ENCODE data around the gene BEST4. TPM values are rescaled to one million over a fixed set of nuclear protein-coding genes. Genes with fewer than 3 reads are reported as not detected.
"Not testable (repeated sequence)": the region's sequence is repeated elsewhere in the genome, so short reads cannot be mapped to it uniquely, and the experiment has no call there.

BEST4 gene
- polyA plus RNA-seq, 4 donors: 0.65 to 1.0 (median 0.84) TPM

DNA sequence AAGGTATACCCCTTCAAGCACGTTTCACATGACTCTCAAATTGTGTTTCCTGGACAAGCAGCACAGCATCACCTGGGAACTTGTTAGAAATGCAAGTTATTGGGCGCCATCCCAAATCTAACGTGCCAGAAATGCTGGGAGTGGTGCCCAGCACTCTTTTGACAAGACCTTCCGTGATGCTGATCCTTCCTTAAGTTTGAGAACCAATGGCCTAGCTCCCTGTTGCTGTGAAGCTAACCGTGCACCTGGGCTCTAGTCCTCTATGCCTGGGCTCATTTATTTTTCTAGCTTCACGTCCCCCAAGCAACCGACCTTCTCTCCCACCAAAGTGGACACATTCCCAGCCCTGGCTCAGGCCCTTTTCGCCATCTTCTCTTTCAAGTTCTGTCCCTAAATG is 4.3 kb downstream of the BEST4 start:
- DNase-seq (ENCODE audit: low read depth in 4 of 4, low spot score in 2 of 4): no peak

DNA sequence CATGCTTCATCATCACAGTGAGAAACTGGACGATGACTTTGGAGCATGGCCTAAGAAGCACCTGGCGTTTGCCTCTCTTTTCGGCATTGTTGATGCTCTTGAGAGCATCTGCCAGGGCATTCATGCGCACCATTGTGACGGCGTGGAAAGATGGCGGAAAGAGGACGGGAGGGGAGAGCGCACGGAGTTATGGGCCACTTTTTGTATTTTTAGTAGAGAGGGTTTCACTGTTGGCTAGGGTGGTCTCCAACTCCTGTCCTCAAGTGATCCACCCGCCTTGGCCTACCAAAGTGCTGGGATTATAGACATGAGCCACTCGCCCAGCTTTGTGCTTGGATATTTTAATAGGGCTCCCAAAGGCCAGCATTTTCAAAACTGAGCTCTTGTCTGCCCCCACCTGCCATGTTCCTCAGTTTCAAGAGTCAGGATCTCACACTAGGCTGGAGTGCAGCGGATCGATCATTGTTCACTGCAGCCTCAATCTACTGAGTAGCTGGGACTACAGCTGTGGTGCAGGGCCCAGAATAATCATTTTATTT is 7.3 kb downstream of the BEST4 start:
- no peak for DNase-seq (ENCODE audit: low read depth in 4 of 4, low spot score in 2 of 4)

- no peak for DNase-seq (ENCODE audit: low read depth in 4 of 4, low spot score in 2 of 4)
Observed at GRCh38 chr1:44778705-44779576, 9.0 kb downstream of the BEST4 start.

DNA sequence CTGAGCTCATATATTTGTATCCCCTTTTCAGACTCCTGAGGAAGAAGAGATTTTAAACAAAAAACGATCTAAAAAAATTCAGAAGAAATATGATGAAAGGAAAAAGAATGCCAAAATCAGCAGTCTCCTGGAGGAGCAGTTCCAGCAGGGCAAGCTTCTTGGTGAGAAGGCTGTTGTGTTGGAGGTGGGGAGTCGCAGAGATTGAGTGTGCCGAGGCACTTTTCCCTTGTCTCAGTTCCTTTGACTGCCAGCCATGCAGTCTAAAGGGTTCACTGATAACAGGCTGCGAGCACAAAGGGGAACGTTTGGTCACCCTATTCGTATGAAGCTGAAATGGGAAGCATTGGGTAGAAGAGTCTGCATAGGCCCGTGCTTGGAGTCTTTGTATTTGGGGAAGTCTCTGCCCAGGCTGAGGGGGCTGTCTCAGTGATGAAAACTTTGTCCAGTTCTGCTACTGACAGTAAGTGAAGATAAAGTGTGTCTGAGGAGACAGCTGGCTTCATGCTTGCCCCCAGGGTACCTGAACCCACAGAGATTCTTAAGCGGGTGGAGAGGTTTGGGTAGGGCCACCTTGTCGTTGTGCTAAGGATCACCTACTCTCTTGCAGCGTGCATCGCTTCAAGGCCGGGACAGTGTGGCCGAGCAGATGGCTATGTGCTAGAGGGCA is 9.9 kb downstream of the BEST4 start:
- DNase-seq (ENCODE audit: low read depth in 4 of 4, low spot score in 2 of 4): no peak

- DNase-seq (ENCODE audit: low read depth in 4 of 4, low spot score in 2 of 4): no peak
Observed at GRCh38 chr1:44777547-44777946, 10.4 kb downstream of the BEST4 start.

DNA sequence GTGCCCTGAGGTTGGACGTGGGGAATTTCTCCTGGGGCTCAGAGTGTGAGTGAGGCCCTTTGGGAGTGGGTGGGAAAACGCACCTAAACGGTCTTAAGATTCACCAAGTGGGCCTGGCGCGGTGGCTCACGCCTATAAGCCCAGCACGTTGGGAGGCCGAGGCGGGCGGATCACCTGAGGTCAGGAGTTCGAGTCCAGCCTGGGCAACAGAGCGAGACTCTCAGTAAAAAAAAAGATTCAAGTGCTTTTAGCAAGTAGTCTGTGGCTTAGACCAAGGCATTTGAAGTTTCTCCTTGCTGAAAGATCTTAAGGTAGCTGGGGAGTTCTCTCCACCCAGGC is 11.3 kb downstream of the BEST4 start:
- no peak for DNase-seq (ENCODE audit: low read depth in 4 of 4, low spot score in 2 of 4)

DNA sequence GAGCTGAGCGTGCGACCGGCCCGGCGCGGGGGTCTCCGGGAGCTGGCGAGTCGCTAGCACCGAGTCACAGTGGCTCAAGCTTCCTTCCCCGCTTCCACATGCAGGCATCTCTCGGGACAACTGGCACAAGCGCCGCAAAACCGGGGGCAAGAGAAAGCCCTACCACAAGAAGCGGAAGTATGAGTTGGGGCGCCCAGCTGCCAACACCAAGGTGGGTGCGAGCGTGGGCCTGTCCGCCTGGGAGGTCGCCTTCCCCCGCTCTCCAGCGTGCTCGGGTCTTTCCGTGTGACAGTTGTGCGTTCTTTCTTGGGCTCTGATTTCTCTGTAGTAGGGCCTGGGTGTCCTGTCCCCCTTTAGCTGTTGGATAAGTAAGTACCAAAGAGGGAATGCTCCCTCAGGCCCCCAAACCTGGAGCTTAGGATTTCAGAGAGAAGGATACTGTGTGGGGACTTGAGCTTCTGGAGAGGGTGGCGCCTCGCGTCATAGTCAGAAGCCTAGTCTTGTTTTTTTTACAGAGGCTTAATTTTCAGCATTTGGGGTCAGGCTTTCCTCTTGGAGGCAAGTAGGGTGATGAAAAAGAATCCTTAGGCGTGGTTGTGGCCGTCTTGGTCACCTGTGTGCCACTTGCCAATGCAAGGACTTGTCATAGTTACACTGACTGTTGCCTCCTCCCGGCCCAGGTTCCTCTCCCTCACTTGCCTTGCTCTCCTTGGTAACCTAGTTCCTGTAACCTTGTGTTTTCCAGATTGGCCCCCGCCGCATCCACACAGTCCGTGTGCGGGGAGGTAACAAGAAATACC is 11.8 kb downstream of the BEST4 start:
- DNase-seq (ENCODE audit: low read depth in 4 of 4, low spot score in 2 of 4): no peak

DNA sequence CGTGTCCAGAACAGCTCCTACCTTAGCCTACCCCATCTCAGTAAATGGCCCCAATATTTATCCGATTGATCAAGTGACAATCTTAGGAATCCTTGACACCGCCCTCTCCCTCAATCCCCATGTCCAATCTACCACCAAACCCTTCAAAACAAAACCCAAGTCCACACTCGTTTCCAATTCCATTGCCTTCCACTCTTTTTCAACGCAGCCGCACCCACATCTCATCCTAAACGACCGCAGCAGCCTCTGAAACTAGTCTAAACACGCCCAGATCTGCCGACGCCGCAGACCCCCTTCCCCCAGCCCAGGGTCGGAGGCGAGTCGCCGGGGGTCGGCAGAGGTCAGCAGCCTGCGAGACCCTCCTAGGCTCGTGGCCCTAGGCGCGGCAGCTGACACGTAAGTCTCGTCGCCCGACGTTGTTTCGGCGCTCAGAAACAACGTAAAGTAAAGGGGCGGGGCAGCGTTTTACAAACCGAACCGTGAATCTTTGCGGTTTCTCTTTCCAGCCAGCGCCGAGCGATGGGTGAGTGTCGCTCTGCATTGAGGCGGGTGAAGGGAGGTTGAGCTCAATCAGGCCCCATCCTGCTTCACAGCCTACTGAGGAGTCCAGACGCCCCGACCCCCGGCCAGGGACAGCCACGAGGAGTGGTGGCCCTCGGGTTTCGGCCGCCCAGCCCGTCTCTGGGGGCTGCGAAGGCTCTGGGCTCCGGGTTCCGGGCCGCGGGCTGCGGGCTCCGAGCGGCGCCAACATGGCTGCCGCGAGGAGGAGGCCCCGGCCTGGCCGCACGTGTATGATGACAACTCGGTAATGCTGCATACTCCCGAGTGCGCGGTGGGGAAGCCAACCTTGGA is 12.7 kb downstream of the BEST4 start, which contains the start of gene RPS8:
RPS8 (plus strand) TSS at position 463 of the 852 bp plus-strand sequence; CDS start at position 520, 57 bp downstream.
- peak; percentile 85 to 95 (median 93) for DNase-seq (ENCODE audit: low read depth in 4 of 4, low spot score in 2 of 4)

GRCh38 chr1:44766421-44766820 is 21.5 kb downstream of the BEST4 start:
- DNase-seq (ENCODE audit: low read depth in 4 of 4, low spot score in 2 of 4): not testable (repeated sequence)

GRCh38 chr1:44760876-44761275 is 27.1 kb downstream of the BEST4 start:
- no peak for DNase-seq (ENCODE audit: low read depth in 4 of 4, low spot score in 2 of 4)

DNA sequence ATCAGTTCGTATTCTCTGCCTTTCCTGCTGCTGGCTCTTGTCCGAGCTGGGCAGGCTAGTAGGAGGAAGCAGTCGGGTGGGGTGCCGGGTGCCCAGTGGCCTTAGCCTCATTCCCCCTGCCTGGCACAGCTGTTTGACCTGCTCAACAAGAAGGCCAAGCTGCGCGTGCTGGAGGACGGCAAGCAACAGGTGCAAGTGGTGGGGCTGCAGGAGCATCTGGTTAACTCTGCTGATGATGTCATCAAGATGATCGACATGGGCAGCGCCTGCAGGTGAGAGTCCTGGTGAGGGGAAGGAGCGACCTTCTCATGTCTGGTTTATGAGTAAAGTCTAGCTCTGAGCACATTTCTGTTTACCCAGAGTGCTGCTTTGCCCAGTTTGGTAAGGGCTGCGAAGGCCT is 28.9 kb downstream of the BEST4 start:
- DNase-seq (ENCODE audit: low read depth in 4 of 4, low spot score in 2 of 4): no peak

- no peak for DNase-seq (ENCODE audit: low read depth in 4 of 4, low spot score in 2 of 4)
Observed at GRCh38 chr1:44757420-44757819, 30.6 kb downstream of the BEST4 start.

GRCh38 chr1:44747878-44748277 is 40.1 kb downstream of the BEST4 start:
- no peak for DNase-seq (ENCODE audit: low read depth in 4 of 4, low spot score in 2 of 4)

GRCh38 chr1:44743211-44743610 is 44.8 kb downstream of the BEST4 start:
- DNase-seq (ENCODE audit: low read depth in 4 of 4, low spot score in 2 of 4): no peak

- no peak for DNase-seq (ENCODE audit: low read depth in 4 of 4, low spot score in 2 of 4)
Observed at GRCh38 chr1:44740179-44740617, 47.8 kb downstream of the BEST4 start.

DNA sequence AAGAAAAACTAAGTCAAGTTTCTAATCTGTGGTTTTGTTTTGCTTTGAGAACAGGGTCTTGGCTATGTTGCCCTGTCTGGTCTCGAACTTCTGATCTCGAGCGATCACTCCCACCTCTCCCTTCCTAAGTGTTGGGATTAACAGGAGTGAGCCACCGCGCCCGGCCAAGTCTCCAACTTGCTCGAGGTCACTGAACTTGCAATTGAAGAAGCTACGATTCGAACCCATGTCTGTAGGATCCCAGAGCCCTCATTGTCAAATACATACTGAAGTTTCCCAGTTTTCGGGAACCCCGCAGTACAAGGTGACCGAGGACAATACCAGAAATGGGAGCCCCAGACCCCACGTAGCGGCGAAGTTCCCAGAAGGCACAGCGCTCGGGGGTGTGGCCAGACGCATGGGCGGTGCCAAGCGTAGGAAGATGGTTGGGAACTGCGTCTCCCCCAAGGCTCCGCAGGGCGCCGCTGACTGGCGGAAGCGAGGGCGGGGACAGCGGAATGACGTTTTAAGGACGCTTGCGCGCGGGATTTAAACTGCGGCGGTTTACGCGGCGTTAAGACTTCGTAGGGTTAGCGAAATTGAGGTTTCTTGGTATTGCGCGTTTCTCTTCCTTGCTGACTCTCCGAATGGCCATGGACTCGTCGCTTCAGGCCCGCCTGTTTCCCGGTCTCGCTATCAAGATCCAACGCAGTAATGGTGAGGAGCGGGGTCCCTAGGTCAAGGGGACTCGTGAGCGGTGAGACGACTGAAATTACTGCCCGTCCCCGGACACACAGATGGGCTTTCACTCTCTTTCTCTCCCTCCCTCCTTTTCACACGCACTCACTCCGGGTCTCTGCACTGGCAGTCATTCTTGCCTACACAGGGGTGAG is 48.4 kb downstream of the BEST4 start, which contains the start of gene KIF2C:
KIF2C (plus strand) TSS at position 531 of the 872 bp plus-strand sequence; CDS start at position 627, 96 bp downstream.
- peak; percentile 85 to 96 (median 92) for DNase-seq (ENCODE audit: low read depth in 4 of 4, low spot score in 2 of 4)

- not testable (repeated sequence) for DNase-seq (ENCODE audit: low read depth in 4 of 4, low spot score in 2 of 4)
Observed at GRCh38 chr1:44738953-44739306, 49.0 kb downstream of the BEST4 start.

DNA sequence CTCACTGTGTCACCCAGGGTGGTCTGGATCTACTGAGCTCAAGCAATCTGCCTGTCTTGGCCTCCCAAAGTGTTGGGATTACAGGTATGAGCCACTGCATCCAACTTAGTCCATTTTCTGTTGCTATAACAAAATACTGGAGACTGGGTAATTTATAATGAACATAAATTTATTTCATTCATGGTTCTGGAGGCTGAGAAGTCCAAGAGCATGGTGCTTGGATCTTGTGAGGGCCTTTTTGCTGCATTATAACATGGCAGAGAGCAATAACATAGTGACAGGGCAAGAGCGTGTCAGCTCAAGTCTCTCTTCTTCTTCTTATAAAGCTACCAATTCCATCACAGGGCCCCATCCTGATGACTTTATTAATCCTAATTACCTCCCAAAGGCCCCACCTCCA is 52.0 kb downstream of the BEST4 start:
- no peak for DNase-seq (ENCODE audit: low read depth in 4 of 4, low spot score in 2 of 4)

DNA sequence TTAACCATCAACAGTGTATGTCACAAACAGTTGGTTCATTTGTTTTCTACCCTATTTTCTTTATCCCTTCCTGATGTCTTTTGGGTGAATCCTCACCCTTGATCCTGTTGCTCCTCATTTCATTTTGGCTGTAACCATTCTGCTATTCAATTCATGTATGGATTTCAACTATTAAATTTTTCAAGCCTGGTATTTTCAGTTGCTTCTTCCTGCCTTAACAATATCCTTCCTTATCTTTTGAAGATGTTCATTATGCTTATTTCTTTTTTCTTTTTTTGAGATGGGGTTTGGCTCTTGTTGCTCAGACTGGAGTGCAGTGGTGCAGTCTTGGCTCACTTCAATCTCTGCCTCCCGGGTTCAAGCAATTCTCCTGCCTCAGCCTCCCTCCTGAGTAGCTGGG is 54.2 kb downstream of the BEST4 start:
- no peak for DNase-seq (ENCODE audit: low read depth in 4 of 4, low spot score in 2 of 4)

Data from left renal cortex interstitium (tissue), 4 donors.